IPS-20b (cell line): ENCODE results near the gene SLC39A13.
A peak's percentile ranks its signal among the peaks of the same experiment; 100 is the strongest.

Source experiments
- H3K27ac ChIP-seq: one replicate; pipeline ENCODE4 v1.5.1; 2013; ENCODE audit warnings: low read length
- H3K27me3 ChIP-seq: 2 replicates; pipeline ENCODE4 v1.6.1; 2013; ENCODE audit warnings: mild to moderate bottlenecking, low read length, inconsistent platforms; ENCODE audit not compliant: insufficient read depth
- H3K36me3 ChIP-seq: 2 replicates; pipeline ENCODE4 v1.6.1; 2013; ENCODE audit warnings: low read depth, mild to moderate bottlenecking, inconsistent platforms, low read length, moderate library complexity; ENCODE audit not compliant: insufficient read depth
- H3K4me1 ChIP-seq: 2 replicates; pipeline ENCODE4 v1.6.1; 2013; ENCODE audit warnings: mild to moderate bottlenecking, control low read depth, inconsistent platforms, low read length, moderate library complexity; ENCODE audit not compliant: insufficient read depth
- H3K4me3 ChIP-seq: 2 replicates; pipeline ENCODE4 v1.5.1; 2013; ENCODE audit warnings: mild to moderate bottlenecking, low read length, inconsistent platforms
- H3K9ac ChIP-seq: 2 replicates; pipeline ENCODE4 v1.6.1; 2013; ENCODE audit warnings: low read depth, mild to moderate bottlenecking, inconsistent platforms, low read length, moderate library complexity
- H3K9me3 ChIP-seq: 2 replicates; pipeline ENCODE4 v1.6.1; 2013; ENCODE audit warnings: mild to moderate bottlenecking, low read depth, low read length, inconsistent platforms; ENCODE audit not compliant: insufficient read depth

SLC39A13 gene

GRCh38 chr11:47409440-47410369, 1.3 kb downstream of the SLC39A13 start:
- Histone ChIP-seq H3K4me1 (peaks cover 16% of the 10 kb centered on the region; the same call in 1 of the 2 replicates), H3K27me3 (no peaks in the 10 kb centered on the region), H3K9ac (peak overlapping the region; percentile 88; the same call in 1 of the 2 replicates), H3K36me3 (peaks cover 7% of the 10 kb centered on the region), H3K4me3 (peak overlapping the region; percentile 96; the same call in 1 of the 2 replicates), H3K9me3 (no peaks in the 10 kb centered on the region), H3K27ac (no peak overlapping the region)

DNA sequence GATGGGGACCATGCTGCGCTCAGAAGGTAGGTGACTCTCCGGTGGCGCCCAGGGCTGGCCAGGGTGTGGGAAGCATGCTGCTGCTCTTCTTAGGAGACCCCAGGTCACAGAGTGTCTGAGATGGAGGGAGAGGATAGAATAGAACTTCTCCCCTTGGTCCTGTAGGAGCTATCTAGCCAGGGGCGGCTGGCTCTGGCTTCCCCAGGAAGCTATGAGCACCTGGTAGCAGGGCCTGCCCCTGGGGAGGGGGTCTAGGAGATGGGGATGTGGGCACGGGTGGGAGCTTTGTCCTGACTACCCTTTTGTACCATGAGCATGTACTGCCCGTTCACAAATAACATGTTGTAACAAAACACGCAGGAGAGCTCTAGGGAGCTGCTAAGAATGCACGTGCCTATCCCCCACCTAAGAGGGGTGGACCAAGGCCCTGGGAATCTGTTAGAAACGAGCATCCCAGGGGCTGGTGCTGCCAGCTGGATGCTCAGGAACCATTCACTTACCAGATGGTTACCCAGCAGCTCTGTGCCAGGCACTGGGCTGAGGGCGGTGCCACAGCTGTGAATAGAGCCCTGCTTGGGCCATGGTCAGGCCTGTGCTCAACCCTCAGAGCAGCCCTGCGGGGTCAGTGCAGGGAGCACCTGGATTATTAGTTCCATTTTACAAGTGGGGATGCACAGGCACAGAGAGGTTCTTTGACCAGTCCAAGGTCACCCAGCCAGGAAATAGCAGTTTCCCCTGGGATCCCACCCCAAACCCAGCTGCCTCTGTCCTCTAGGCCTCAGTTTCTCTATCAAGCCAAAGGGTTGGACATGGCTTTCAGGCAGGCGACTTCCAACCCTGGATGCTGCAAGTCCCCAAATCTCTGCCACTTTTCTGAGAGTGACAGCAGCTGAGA, 2.2 kb downstream of the SLC39A13 start:
- Histone ChIP-seq H3K4me3 (no peak overlapping the region), H3K36me3 (peaks cover 7% of the 10 kb centered on the region), H3K9me3 (no peaks in the 10 kb centered on the region), H3K27ac (no peak overlapping the region), H3K9ac (no peak overlapping the region), H3K27me3 (no peaks in the 10 kb centered on the region), H3K4me1 (peaks cover 16% of the 10 kb centered on the region; the same call in 1 of the 2 replicates)

DNA sequence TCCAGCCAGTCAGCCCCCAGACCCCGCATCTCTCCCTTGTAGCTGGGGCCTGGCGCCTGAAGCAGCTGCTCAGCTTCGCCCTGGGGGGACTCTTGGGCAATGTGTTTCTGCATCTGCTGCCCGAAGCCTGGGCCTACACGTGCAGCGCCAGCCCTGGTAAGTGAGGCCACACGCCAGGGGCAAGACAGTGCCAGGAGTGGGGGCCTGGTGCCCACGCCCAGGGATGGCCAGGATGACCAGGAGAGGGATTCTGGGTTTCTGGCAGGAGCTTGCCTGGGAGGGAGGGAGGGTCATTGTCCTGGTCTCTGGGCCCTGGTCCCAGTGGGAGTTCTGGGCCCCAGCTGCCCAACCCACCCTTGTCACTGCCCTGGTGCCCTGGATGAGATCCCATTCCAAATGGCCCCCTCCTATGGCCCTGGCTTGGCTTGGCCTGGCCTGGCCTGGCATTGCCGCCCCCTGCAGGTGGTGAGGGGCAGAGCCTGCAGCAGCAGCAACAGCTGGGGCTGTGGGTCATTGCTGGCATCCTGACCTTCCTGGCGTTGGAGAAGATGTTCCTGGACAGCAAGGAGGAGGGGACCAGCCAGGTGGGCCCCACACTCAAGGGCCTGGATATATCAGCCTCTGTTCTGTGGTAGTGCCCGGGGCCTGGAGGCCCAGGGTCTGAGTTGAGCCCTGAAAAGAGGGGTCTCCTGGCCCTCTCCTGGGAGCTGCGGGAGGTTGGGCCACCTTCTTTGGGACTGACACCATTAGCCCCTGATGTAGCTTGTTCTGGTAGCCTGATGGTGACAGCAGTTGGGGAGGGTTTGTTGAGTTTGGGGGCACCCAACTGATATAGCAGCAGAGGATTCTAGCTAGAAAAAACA, 3.7 kb downstream of the SLC39A13 start:
- Histone ChIP-seq H3K9ac (no peak overlapping the region), H3K27me3 (no peaks in the 10 kb centered on the region), H3K4me1 (peaks cover 11% of the 10 kb centered on the region; the same call in 1 of the 2 replicates), H3K9me3 (no peaks in the 10 kb centered on the region), H3K36me3 (peaks cover 7% of the 10 kb centered on the region), H3K27ac (no peak overlapping the region), H3K4me3 (no peak overlapping the region)

GRCh38 chr11:47413351-47413750, 5.0 kb downstream of the SLC39A13 start:
- no peak overlapping the region for H3K9ac ChIP-seq
- H3K27me3 ChIP-seq, result no peaks in the 10 kb centered on the region
- H3K36me3 ChIP-seq, result peaks cover 17% of the 10 kb centered on the region
- no peaks in the 10 kb centered on the region for H3K9me3 ChIP-seq
- no peak overlapping the region for H3K27ac ChIP-seq
- peaks cover 5% of the 10 kb centered on the region; the same call in 1 of the 2 replicates for H3K4me1 ChIP-seq
- no peak overlapping the region for H3K4me3 ChIP-seq

GRCh38 chr11:47413908-47414684, 5.7 kb downstream of the SLC39A13 start:
- no peak overlapping the region for H3K9ac ChIP-seq
- H3K9me3 ChIP-seq, result no peaks in the 10 kb centered on the region
- H3K4me1 ChIP-seq, result peaks cover 1% of the 10 kb centered on the region; the same call in 1 of the 2 replicates
- H3K36me3 ChIP-seq, result peaks cover 24% of the 10 kb centered on the region
- H3K4me3 ChIP-seq, result no peak overlapping the region
- H3K27ac ChIP-seq, result no peak overlapping the region
- no peaks in the 10 kb centered on the region for H3K27me3 ChIP-seq

- H3K36me3 ChIP-seq, result peaks cover 29% of the 10 kb centered on the region
- H3K9ac ChIP-seq, result no peak overlapping the region
- no peaks in the 10 kb centered on the region for H3K27me3 ChIP-seq
- no peaks in the 10 kb centered on the region for H3K9me3 ChIP-seq
- no peak overlapping the region for H3K27ac ChIP-seq
- H3K4me1 ChIP-seq, result no peaks in the 10 kb centered on the region
- no peak overlapping the region for H3K4me3 ChIP-seq
These were observed 6.3 kb downstream of the SLC39A13 start for GRCh38 chr11:47414685-47415070.

GRCh38 chr11:47415091-47415854, 6.9 kb downstream of the SLC39A13 start:
- Histone ChIP-seq H3K9ac (no peak overlapping the region), H3K36me3 (peaks cover 35% of the 10 kb centered on the region), H3K27ac (no peak overlapping the region)

GRCh38 chr11:47415949-47416472, 7.6 kb downstream of the SLC39A13 start:
- H3K27ac ChIP-seq, result no peak overlapping the region
- H3K27me3 ChIP-seq, result no peaks in the 10 kb centered on the region
- no peaks in the 10 kb centered on the region for H3K9me3 ChIP-seq
- no peak overlapping the region for H3K9ac ChIP-seq
- H3K4me1 ChIP-seq, result no peaks in the 10 kb centered on the region
- no peak overlapping the region for H3K4me3 ChIP-seq
- peaks cover 42% of the 10 kb centered on the region for H3K36me3 ChIP-seq

More at GRCh38 chr11:47415091-47415854, 6.9 kb downstream of the SLC39A13 start:
- H3K4me1 ChIP-seq, result no peaks in the 10 kb centered on the region
- no peak overlapping the region for H3K4me3 ChIP-seq
- H3K9me3 ChIP-seq, result no peaks in the 10 kb centered on the region
- no peaks in the 10 kb centered on the region for H3K27me3 ChIP-seq

GRCh38 chr11:47417712-47418111, 9.3 kb downstream of the SLC39A13 start:
- no peak overlapping the region for H3K9ac ChIP-seq
- peaks cover 59% of the 10 kb centered on the region for H3K36me3 ChIP-seq
- no peak overlapping the region for H3K4me3 ChIP-seq
- H3K9me3 ChIP-seq, result no peaks in the 10 kb centered on the region
- no peak overlapping the region for H3K27ac ChIP-seq
- H3K27me3 ChIP-seq, result no peaks in the 10 kb centered on the region
- no peaks in the 10 kb centered on the region for H3K4me1 ChIP-seq
